SH-SY5Y (cell line): ENCODE data around the gene ATP1A1.

Experiments used
- GATA2 ChIP-seq: IDR thresholded peaks from 2 replicates; pipeline ENCODE4 v1.6.1; 2011; ENCODE audit warnings: mild to moderate bottlenecking, low read depth, low read length
- GATA3 ChIP-seq: IDR thresholded peaks from 2 replicates; pipeline ENCODE4 v1.6.1; 2011; ENCODE audit warnings: low read depth, mild to moderate bottlenecking, low read length, moderate library complexity

Gene ATP1A1

GRCh38 chr1:116373431-116374352 lies 648 bp downstream of the ATP1A1 start:
- TF ChIP-seq GATA2 (no peak), GATA3 (no peak)

GRCh38 chr1:116374353-116375147 lies 1.5 kb downstream of the ATP1A1 start:
- TF ChIP-seq GATA3 = no peak
- TF ChIP-seq GATA2 = no peak

GRCh38 chr1:116375148-116375886 lies 2.3 kb downstream of the ATP1A1 start:
- TF ChIP-seq GATA3 (no peak), GATA2 (no peak)

GRCh38 chr1:116375887-116376728 lies 3.1 kb downstream of the ATP1A1 start:
- TF ChIP-seq GATA2 = no peak
- no peak for TF ChIP-seq GATA3

- TF ChIP-seq GATA2 = no peak
- TF ChIP-seq GATA3 = no peak
Observed at GRCh38 chr1:116376729-116377086, 3.7 kb downstream of the ATP1A1 start.

- TF ChIP-seq GATA2 (no peak), GATA3 (no peak)
Observed at GRCh38 chr1:116377541-116378529, 4.8 kb downstream of the ATP1A1 start.

GRCh38 chr1:116379057-116379630 lies 6.1 kb downstream of the ATP1A1 start:
- TF ChIP-seq GATA2 (no peak), GATA3 (no peak)

- TF ChIP-seq GATA3 (no peak), GATA2 (no peak)
Observed at GRCh38 chr1:116379674-116380498, 6.8 kb downstream of the ATP1A1 start.

GRCh38 chr1:116380499-116381242 lies 7.6 kb downstream of the ATP1A1 start:
- no peak for TF ChIP-seq GATA3
- TF ChIP-seq GATA2 = no peak

GRCh38 chr1:116382321-116382720 lies 9.3 kb downstream of the ATP1A1 start:
- TF ChIP-seq GATA2 (no peak), GATA3 (no peak)
